HG03103 (cell line): ENCODE results near the gene LYZL4.

Source experiments
- ATAC-seq: cut with Tn5 transposase; IDR thresholded peaks from one replicate; pipeline ENCODE4 v1.9.1; 2021; ENCODE audit warnings: low read depth; ENCODE audit not compliant: unreplicated experiment

The LYZL4 gene

DNA sequence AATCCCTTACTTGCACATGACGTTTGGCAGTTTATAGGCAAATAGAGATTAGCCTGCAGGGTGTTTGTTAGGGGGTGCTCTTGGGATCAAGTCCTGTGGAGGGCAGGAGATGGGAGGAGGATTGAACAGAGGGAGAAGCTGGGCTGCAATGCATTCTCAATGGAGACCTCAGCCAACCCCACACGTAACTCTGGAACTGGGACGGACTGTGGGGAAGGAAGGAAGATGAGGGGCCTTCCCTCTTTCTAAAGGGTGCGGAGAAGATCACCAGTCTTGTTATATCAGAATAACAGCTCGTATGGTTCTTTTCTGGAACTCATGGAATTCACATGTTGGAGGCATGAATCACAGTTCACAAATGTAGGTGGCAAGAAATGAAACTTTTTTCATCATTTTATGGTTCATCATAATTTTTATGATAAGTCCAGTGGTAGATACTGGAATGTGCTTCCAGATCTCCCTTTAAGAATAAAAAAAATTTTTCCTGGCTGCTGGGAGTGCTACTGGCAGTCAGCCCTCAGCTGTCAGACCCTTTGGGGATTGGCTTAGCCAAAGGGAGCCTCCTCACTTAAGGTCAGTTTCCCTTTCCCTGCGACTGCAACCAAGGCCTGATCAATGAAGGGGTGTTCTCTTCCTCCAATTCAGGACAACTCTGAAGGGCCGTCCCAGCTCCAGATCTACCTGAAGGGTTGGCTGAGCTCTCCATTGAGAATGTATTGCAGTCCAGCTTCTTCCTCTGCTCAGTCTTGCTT, 20.5 kb upstream of the LYZL4 start:
- ATAC-seq = no peak

GRCh38 chr3:42428830-42429229, 18.4 kb upstream of the LYZL4 start:
- ATAC-seq = no peak

DNA sequence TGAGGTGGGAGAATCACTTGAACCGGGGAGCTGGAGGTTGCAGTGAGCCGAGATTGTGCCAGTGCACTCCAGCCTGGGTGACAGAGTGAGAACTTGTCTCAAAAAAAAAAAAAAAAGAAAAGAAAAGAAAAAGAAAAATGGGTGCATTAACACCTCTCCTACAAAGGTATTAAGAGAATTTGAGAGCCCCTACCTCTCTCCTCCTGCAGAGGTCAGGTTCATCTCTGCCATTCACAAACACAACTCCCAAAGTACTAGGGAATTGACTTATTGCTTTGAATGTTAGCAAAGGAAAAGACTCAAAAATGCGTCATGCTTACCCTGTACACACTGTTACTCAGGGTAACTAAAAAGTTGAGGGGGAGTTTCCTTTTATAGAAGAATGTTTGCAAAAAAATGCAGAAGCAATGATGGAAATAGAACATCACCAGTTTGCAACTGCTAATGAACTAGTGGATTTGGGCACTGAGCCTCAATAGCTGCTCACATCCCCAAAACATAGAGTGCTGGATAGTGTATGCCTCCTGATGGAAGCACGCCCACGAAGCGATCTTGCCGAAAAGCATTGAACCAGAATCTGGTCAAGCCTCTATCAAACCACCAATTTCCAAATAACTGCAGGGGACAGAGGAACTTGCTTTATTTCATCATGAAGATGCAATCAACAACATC, 15.5 kb upstream of the LYZL4 start:
- no peak for ATAC-seq

DNA sequence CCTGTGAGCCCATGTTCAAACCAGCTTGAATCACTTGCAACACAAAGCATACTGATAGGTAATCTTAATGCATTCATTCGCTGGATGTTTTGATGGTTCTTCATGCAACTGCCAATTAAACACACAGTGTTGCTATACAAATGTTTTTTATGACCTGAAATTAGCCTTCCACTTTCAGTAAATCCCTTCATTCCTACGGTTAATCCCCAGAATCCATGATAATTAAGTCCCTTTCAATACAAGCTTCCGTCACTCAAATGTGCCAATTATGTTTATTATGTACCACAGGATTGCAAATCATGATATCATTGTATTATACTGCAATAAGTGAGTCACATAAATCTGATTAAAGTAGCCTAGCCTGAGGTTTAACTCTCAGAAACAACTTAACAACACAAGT, 14.5 kb upstream of the LYZL4 start:
- ATAC-seq = no peak

GRCh38 chr3:42421818-42422796, 11.7 kb upstream of the LYZL4 start:
- no peak for ATAC-seq

DNA sequence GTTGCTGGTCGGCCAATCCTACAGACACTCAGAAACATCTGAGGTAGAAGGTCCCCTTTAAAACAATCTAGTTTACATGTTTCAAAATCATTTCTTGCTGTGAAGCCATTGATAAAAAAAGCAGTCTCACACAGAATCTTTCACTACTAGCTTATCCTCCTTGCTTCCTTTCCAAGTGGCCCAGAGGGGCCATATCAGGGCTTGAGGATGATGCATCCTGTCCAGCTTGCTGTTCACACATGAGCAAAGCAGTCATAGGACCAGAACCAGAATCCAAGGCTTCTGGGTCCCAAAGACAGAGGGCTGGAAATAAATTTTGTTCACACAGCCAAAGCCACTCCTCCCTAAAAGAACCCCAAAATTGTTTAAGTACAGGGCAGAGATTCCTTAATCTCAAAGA, 9.2 kb upstream of the LYZL4 start:
- ATAC-seq = no peak

- no peak for ATAC-seq
Measured at GRCh38 chr3:42412526-42413155, 2.2 kb upstream of the LYZL4 start.

GRCh38 chr3:42411429-42411828, 1.0 kb upstream of the LYZL4 start:
- ATAC-seq = no peak

DNA sequence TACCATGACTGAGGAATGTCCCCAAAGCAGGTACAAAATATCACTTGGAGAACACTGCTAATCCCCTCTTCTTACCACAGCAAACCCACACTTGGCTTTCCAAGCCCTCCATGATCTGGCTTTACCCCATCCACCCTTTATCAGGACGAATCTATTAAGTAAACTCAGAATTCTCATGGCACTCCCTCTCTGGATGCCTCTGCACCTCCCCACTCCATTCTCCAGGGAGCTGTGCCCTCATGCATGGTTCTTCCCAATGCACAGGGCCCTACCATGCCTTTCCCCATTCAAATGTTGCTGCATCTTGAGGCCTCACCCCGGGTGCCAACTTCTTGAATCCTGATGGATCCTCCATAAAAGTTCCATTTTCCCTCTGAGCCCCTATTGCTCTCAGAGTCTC, 2.3 kb downstream of the LYZL4 start:
- ATAC-seq = no peak

- no peak for ATAC-seq
Measured at GRCh38 chr3:42406727-42407450, 3.5 kb downstream of the LYZL4 start.

GRCh38 chr3:42405857-42406256, 4.6 kb downstream of the LYZL4 start:
- no peak for ATAC-seq

DNA sequence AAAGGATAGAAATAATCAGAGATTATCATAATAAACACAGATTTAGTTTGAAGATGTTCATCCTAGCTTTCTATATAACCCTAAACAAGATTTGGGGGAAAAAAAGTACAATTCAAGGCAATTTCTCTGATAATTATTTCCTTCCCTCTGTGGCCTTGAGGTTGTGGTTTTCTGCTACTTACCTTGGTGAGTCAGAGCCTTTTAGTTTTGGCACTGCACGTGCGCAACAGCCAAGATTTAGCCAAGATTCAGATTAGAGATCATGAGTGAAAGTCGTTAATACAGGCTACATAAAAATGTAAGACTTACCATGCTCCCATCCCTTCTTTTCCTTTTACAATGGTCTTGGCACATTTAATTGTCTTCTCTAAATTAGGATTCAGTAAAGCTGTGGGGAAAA, 6.7 kb downstream of the LYZL4 start:
- no peak for ATAC-seq

DNA sequence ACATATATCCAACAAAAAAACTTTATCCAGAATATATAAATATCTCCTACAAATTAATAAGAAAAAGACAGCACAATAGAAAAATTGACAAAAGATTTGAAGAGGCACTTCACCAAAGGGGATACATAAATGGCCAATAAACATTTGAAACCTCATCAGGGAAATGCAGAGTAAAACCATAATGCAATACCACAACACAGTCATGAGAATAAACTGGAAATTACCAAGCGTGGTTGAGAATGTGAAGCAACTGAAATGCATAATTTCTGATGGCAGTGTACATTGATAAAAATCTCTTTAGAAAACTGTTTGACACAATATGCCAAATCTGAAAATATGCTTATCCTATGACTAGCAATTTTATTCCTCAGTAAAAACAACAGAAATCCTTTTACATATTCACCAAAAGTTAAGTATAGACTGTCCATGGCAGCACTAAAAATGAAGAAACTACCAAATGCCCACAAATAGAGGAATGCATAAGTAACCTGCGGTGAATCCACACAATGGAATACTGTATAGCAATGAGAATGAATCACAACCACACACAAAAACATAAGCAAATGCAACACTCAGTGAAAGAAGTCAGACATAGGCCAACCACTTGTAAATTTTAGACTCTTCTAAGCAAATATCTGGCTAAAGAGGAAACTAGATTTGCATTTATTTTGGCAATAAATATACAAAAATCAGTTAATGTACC, 7.9 kb downstream of the LYZL4 start:
- no peak for ATAC-seq

GRCh38 chr3:42398080-42398479, 12.3 kb downstream of the LYZL4 start:
- no peak for ATAC-seq

DNA sequence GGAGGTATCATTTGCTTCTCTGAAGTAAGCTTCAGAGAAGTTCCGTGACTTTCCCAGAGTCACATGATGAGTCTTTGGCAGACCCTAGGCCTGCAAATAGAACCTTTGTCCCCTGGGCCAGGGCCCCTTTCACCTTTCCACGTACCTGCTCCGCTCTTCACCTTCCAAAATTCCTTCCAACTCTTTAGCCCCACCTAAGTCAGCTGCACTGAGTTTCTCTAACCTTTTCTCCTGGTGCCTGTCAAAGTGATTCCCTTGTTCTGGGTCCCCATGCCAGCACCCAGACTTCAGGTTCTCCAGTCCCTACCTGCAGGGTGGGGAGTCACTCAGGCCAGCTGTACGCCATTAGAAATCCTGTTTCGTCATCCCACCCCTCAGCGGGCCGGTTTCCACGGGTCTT, 12.8 kb downstream of the LYZL4 start:
- ATAC-seq = no peak

DNA sequence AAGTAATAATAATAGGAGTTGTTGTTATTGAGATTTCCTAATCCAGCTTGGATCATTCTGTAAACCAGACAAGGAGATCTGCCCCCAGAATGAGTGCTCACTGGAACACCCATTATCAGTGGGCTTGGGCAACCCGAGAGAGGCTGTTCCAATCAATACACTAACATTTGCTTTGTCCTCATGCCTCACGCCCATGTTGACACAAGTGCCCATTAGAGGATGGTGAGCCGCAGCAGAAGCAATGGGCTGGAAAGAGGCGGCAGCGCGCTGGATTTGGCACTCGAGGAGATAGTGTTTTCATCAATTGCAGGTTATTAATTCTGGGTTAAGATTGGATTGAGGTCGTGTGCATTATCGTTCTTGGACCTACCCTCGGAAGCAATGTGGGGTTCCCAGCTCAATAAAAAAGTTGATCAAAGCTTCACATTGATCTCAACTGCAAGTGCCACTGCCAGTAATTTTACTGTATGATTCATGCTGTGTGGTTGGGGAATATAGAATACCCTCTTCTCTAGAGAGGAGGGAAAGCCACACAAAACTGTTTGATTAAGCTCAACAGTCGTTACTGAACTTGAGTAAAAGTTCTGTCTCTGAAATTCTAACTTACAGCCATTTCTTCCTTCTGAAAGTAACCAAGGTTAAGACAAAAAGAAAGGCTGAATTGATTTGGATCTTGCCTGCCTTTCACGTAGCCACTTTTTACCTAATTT, 15.7 kb downstream of the LYZL4 start:
- no peak for ATAC-seq

DNA sequence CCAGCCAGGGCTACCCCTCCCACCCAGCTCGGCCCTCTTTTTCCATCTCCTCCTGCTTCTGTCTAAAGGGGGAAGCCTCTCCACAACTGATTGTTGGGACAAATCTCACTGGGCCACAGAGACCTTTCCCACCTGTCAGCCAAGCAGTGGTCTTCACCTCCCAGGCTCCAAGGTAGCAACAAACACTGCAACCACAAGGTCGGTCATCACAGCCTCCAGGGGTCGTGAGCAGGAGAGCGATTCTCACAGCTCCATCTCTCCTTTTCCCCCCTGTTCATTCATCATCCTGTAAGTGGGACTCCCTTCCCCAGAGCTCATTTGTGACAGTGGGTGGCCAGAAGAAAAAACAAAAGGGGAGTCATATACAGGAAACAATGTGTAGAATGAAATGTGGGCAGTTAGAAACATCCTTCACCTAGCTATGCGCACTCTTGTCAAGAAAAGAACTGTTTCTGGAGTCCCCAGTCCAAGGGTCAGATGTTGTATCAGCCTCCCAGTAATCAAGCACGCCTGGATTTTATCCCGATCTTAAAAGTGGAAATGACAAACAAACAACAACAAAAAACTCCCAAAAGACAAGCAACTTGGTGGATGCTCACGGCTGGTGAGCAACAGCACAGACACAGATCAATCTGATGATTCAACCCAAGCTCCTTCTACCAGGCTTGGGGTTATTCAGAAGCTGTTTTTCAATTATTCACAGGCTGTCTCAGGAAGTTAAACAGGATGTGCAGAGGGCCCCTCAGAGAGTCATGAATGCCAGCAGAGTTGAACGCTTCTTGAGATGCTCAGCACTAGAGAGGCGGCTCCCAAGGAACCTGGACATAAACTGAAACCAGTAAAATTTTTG, 22.4 kb downstream of the LYZL4 start:
- ATAC-seq = no peak

DNA sequence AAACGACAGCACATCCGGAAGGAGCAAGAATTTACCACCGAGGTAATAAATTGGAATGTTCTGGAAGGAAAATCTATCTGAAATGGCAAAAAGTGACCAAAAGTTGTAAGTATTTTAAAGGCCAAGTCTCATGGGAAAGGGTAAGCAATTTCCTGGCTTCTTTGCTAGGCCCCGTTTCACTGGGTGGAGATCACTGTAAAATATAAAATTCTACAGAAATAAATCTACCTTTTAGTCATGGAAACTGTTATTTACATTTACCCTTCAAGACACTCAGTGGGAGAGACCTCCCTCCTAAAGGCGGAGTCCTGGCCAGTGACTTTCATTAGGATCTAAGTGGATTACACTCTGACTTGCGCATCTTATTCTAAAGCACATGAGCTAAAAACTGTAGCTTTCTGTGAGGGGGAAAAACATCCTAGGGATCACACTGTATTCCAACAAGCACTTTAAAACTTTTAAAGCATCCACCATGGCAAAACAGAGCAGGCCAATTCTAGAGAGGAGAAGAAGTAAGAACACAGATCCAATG, 28.8 kb downstream of the LYZL4 start:
- no peak for ATAC-seq
